GM21825 (cell line): ENCODE results near the gene PROSER2.
"Not testable (repeated sequence)": the region's sequence is repeated elsewhere in the genome, so short reads cannot be mapped to it uniquely, and the experiment has no call there.

ENCODE experiments used
- ATAC-seq: cut with Tn5 transposase; IDR thresholded peaks from one replicate; pipeline ENCODE4 v1.9.1; 2021; ENCODE audit warnings: mild to moderate bottlenecking, moderate library complexity; ENCODE audit not compliant: unreplicated experiment

Gene PROSER2

DNA sequence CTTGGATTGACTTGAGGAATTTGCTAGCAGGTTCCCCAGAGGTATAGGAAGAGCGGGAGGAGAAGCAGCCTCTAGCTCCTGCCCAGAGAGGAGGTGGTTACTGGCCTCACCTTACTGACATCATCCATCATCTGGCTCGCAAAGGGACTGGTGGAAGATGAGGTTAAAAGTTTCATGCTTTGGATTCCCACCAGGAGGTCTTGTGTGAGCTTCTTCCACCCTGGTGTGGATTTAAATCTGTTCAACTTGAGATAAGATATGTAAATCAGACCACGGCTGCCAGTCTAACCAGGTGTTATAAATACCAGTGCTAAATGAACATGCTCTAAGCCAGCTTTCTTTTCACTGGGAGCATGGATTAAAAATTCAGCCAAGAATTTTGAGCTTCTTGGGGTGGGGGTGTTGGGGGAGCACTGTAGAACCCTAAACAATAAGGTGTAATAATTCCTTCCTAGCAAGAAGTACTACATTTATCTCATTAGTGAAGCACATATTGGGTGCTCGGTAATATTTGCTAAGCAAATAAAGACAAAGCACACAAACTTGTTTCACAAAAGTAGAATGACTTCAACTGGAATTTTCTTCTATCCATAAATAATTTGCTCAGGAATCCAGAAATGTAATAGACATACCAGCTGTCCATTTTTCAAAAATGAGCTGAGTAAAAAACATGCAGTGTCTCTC, 7.8 kb downstream of the PROSER2 start:
- no peak for ATAC-seq

DNA sequence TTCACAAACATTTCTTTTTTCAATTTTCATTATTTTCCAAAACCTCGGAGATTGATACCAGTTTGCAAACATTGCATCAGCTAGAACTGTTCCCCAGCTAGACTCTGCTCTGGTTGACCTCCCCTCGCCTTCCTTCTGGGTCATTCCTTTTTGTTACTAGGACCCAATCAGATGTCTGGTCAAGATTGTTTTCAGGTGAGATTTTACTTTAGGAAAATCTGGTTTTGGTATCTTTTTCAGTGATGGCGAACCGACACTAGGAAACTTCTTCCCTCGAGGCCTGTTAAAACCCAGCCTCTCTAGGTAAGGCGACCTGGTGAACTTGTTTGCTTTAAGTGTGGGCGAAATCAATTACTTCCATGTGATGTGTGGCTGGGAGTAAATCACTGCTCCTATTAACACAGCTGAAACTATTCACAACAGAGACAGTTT, 8.4 kb downstream of the PROSER2 start:
- ATAC-seq: no peak

DNA sequence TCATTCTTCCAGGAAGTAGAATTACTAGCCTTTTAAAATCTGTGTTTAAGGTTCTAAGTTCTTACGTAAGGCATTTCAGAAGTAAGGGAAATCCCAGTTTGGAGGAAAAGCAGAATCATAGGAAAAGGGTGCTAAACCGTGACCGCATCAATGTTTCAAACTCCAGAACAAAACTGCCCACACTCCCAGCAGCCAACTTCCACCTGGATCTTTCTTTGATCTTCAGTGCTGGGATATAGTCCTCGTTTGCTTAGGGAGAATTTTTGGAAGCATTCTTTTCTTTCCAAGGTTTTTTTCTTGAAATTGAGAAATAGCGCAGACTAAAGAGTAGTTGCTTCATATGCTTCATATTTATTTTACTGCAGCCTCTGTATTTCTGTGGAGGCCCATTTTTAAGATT, 8.9 kb downstream of the PROSER2 start:
- no peak for ATAC-seq

DNA sequence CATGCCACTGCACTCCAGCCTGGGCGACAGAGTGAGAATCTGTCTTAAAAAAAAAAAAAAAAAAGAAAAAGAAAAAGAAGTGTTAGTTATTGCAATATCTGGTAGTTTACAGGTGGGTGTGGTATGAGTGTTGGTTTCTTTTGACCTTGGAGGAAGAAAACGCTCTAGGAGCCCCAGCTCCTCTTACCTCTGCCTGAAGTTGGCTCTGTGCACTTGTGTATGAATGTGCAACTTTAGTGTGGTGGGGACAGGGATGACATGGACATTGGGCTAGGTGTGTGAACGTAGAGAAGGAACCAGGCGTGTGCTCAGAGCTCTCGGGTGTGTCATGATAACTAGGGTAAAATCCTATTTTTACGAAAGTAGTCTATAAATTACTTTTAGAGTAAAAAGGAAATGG, 11.9 kb downstream of the PROSER2 start:
- no peak for ATAC-seq

DNA sequence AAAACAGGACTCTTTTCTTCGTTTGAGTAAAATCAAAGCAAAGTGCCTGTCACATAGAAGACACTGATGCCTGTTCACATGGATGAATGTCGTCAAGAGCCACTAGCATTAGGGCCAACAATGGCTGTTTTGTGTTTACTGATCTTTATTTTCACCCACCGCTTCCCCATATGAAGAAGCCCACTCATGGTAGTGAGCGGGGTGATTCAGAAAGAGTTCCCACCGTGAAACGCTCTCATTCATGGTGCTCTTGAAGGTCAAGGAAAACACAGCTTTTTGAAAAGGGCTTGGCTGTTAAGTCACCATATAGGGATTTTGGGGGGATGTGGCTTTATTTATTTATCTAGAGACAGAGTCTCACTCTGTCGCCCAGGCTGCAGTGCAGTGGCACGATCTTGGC, 12.5 kb downstream of the PROSER2 start:
- no peak for ATAC-seq

DNA sequence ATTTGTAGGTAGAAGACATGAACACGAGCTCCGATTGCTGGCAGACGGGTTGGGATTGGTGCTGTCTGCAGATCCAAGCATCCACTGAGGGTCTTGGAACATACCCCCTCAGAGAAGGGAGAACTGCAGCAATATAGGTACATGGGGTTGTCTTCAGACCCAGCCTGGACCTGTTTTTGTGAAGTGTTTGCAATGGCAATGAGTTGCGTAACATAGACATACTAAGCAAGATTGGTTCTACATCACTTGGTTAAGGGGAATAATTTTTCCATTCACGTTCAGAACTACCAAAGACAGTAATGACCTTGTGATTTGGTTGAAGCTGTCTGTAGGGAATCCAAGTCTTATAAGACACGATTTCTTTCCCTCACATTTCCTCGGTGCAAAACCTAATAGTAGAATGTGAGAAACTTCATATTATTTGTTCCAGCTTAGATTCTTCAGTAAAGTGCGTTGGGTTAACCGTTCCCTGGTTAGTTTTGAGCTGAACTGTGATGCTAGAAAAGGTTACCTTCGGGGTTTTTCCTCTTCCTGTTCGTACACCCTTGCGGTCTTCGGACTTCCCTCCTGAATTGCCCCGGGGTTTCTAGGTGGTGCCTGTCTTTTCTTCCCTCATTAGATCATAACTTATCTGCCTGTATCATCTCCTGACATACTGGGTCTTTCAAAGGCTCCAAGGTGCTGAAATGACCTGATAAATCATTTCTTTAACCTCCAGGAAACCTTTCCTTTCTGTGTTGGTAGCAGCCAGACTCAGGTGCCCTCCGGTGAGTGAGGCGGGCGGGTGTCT, 14.4 kb downstream of the PROSER2 start:
- no peak for ATAC-seq

DNA sequence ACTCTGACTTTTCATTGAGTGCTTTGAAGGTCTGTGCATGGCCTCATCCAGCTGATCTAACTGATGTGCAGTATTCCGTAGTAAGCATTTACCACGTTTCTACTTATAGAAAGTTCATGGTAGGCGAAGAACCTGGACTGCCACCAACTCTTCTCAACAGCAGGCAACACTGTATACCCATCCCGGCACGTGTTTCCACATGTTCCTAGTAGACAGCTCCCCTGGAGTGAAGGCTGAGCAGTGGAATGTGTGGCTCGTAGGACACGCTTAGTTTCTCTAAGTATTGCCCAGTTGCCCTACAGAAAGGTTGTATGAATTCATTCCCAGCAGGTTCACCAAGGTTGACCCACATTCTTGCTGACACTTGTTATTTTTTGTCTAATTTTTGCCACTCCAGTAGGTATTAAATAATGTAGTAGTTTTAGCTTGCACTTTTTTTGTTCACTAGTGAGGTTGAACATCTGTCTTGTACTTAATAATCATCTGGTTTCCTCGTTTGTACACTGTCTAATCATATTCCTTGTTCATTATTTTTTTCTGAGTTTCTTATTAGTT, 15.2 kb downstream of the PROSER2 start:
- no peak for ATAC-seq

DNA sequence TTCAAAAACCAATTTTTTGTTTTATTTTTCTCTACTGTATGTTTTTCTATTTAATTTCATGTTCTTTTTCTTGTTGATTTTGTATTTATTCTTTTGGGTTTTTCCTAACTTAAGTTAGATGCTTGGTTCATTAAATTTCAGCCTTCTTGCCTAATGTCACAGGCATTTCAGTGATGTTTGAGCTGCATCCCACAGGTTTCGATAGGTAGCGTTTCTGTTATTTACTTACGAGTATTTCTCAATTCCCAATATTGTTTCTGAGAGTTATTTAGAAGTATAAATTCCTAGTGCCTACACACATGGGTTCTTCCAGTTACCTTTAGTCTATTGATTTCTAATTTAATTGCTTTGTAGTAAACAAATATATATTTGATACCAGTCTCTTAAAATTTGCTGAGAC, 18.2 kb downstream of the PROSER2 start:
- ATAC-seq: no peak

DNA sequence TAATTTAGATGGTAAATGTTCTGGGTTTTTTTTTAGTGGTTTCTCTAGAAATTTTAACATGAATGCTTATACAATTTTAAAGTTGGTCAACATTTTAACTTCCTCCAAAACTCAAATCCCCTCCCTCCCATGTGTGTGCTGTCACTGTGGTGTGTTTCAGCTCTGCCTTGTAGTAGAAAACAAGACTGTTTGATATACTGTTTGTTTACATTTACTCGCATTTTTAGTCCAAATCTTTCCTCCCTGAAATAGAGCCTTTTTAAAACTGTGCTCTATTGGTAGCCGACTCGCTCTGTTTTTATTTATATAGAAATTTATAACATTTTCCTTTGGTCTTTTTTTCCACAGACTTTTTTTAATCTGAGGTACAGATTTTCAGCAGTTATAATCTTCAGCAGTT, 19.3 kb downstream of the PROSER2 start:
- ATAC-seq: no peak

DNA sequence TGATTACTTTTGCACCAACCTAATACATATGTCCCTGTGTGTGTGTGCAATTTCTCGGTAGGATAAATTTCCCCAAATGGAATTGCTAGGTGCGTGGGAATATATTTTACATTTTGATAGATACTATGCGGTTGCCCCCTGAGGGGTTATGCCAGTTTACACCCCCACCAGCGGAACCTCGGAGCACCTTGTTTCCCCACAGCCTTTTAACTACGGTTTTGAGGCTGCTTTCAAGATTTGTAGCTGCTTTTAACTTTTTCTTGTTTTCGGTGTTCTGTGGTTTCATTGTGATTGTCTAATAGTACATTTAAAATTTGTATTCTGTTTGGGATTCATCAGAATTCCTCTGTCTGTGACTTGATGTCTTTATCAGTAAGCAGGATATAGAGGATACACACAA, 22.0 kb downstream of the PROSER2 start:
- ATAC-seq: no peak

DNA sequence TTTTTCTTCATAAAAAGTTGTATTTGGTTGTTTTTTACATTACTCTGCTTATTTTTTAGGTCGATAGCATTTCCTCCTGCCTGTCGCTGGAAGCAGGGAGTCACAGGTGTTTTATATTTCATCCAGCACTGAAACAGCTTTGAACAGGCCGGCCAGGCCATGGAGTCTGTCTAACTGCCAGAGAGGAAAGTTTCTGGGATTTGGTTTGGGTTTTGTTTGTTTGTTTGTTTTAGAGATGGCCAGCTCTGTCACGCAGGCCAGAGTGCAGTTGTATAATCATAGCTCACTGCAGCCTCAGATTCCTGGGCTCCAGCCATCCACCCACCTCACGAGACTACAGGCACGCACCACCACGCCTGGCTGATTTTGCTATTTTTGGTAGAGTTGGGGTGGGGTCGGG, 23.4 kb downstream of the PROSER2 start:
- ATAC-seq: no peak

DNA sequence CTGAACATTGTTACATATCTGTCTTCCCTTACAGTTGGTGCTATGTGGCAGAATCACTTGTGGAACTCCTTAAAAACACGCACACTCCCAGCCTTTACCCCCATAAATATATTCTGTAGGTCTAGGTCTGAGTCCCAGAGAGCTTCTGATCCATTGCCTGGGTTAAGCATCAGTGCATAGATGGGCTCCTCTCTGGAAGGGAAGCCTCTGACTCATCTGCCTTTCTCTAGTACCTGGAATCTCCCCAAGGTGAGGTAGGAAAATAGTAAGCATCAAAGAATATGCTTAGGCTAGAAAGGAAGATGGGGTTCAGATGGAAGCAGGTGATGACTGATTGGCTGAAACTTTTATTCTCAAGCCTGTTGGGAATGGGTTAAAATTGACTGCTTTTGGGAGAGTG, 26.1 kb downstream of the PROSER2 start:
- ATAC-seq: no peak

DNA sequence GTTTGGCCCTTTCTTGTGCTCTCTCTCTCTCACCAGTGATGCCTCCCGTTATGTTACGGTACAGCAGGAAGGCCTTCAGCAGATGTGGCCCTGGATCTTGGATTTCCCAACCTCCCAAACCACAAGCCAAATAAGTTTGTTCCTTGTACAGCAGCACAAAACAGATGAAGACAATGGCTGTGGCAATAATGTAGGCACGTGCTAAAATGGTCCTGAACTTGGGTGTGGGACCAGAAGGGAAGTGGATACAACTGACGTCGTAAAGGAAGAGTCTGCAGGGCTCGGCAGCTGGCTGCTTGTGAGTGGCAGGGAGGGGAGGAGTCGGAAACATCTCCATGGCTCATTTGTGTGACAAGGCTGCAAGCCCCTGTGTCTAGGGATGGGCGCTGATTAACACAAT, 26.8 kb downstream of the PROSER2 start:
- ATAC-seq: no peak

DNA sequence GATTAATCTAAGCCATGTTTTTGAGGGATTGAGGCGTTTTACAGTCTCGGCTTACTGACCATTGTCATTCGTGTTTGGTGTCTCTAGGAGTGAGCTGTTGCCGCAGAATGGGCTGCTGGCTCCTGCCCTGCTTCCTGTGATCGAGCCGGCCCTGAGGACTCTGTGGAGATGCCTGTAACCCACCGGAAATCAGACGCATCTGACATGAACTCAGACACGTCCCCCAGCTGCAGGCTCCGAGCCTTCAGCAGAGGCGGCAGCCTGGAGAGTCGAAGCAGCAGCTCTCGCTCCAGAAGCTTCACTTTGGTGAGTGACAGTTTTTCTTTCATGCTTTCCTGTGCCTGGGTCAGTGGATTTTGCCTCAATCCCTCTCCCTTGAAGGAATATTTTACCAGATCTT, 28.8 kb downstream of the PROSER2 start:
- no peak for ATAC-seq

DNA sequence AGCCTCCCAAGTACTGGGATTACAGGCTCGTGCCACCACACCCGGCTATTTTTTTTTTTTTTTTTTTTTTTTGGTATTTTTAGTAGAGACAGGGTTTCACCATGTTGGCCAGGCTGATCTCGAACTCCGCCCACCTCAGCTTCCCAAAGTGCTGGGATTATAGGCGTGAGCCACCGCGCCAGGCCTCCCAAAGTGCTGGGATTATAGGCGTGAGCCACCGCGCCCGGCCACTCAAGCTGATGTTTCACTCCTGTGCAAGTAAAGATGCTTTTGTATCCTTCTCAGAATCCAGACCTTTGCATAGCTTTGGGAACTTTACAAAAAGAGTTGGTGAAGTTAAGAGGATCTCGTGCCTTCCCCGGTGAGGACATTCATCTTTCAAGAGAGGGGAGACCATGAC, 29.5 kb downstream of the PROSER2 start:
- not testable (repeated sequence) for ATAC-seq

DNA sequence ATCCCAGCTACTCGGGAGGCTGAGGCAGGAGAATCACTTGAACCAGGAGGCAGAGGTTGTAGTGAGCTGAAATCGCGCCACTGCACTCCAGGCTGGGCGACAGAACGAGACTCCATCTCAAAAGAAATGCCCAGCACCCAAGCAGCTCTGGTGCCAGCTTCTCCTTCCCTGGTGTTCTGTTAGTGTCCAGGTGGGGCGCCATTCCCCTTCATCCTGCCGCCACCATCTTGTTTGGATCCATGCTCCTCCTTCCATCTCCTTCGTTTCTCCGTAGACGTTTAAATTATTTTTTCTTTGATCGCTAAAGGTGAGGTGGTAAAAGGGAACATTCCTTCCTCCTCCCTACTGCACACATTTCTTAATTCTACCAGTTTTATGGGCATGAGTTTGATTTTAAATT, 30.3 kb downstream of the PROSER2 start:
- no peak for ATAC-seq

DNA sequence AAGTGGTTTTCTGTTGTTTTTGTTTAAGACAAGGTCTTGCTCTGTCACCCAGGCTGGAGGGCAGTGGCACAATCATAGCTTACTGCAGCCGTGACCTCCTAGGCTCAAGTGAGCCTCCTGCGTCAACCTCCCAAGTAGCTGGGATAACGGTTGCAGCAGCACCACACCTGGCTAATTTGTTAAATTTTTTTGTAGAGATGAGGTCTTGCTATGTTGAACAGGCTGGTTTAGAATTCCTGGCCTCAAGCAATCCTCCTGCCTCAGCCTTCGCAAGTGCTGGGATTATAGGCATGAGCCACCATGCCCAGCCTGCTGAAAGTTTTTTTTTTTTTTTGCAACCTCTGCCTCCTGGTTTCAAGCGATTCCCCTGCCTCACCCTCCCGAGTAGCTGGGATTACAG, 31.1 kb downstream of the PROSER2 start:
- no peak for ATAC-seq

DNA sequence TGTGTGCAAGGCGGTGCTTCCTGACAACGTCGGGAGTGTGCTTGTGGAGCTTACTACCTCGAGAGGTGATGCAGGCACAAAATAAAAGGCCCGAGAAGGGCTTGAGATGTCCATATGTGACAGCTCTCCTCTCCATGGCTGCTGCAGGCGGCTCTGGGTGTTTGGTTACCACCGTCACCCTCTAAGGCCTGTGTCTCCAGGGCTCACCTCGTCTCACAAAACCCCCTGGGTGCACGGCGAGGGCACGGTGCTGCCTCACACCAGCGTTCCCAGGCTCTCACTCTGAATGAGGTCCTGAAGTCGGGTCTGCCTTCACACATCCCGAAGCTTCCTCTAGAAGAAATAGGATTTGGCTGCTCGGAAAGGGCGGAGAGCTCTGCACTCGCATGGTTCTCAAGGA, 32.9 kb downstream of the PROSER2 start:
- no peak for ATAC-seq

DNA sequence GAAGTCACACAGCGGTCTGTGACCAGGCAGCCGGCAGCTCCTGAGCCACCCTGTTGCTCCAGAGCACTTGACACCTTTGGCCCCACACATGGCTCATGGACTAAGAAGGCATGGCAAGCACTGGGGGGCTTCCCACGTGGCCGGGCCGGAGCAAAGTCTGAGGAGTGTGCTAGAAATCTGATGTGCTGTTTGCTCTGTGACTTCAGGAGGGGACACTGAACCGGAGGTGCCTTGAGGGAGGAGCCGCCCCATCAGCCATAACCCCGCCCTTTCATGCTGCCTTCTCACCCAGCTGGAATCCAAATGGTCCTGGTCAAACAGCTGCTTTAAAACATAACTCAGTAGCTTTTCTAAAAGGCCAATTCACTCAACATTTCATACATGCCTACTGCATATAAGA, 33.5 kb downstream of the PROSER2 start:
- no peak for ATAC-seq

DNA sequence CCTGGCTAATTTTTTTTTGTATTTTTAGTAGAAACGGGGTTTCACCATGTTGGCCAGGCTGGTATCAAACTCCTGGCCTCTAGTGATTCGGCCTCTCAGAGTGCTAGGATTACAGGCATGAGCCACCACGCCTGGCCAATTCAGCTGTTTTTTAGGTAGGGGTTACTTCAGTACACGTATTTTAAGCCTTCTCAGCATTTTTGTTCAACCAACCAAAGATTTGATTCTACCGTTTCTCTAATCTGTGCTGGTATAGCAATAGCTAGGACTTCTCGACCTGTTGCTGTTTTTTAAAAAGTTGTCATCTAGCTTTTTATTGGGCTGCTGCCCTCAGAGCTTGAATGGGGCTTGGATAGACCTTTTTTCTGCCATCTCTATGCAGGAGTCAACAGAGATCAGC, 34.9 kb downstream of the PROSER2 start:
- no peak for ATAC-seq

DNA sequence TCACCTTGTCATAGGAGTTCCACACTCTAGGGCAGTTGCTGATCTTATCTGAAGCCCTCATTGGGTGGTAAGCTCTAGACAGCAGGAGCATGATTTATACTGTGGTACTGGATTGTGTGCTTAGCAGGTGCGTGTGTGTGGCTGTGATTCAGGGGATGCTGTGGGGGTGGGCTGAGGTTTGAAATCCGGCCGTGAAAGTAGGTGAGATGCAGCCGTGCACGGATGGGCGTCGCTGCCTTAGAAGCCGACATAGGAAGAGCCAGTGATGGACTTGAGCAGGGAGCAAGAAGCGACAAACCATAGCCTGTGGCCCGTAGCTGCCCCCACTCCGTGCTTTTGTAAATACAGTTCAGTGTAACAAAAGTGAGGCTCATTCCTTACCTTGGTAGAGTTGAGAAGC, 38.2 kb downstream of the PROSER2 start:
- ATAC-seq: no peak

DNA sequence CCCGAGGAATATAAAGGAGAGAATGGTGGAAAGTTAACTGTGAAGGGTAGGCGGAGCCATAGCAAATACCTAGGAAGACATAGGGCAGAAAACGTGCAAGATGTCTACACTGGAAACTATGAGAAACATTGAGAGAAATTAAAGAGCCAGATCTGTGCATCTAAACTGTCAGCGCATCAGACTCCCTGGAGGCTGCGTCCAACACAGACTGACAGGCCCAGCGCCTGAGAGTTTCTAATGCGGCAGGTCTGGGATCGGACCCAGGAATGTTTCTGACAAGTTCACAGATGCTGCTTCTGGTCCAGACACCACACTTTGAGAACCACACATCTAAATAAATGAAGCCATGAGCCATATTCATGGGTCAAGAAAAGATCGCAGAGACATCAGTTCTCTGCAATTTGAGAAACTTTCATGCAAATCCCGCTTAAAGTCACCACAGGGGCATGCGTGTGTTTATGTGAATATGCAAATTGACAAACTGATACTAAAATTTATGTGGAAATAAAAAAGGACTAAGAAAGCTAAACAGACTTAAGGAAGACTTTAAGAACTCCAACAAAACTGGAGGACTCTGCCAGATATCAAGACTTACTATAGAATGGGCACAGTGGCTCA, 38.8 kb downstream of the PROSER2 start:
- ATAC-seq: no peak
